Body of pancreas (tissue), 4 donors: Measurements from ENCODE around the gene GNAS-AS1. TPM values are rescaled to one million over a fixed set of nuclear protein-coding genes. Genes with fewer than 3 reads are reported as not detected.

Experiments
- ATAC-seq: fragments of 150-250 bp; one replicate; pipeline ENCODE4 v1.9.1; 2016
- DNase-seq, 4 donors: peaks; one replicate each; pipeline ENCODE4 v3.0.0-alpha.2; 2019
- H3K27ac ChIP-seq, 4 donors: fragments of 200-600 bp; sonication (generic); 1 replicate in 3 of 4; 2 replicates in 1 of 4; pipeline versions ENCODE4 v1.5.1 to v1.6.1; 2016 to 2019; ENCODE audit warnings: mild to moderate bottlenecking in 1 of 4, mixed read lengths in 1 of 4, moderate library complexity in 1 of 4
- H3K27me3 ChIP-seq, 2 donors: fragments of 200-600 bp; sonication (generic); one replicate each; pipeline ENCODE4 v1.6.0; 2016; ENCODE audit warnings: mild to moderate bottlenecking in 1 of 2
- H3K36me3 ChIP-seq, 2 donors: fragments of 200-600 bp; sonication (generic); replicated peaks in 1 of 2; 2 replicates each; pipeline ENCODE4 v1.5.1; 2016; ENCODE audit warnings: low read depth in 2 of 2; ENCODE audit not compliant: insufficient read depth in 1 of 2
- H3K4me1 ChIP-seq: fragments of 200-600 bp; sonication (generic); one replicate; pipeline ENCODE4 v1.6.0; 2016
- H3K4me3 ChIP-seq, 2 donors: fragments of 200-600 bp; sonication (generic); 1 replicate in 1 of 2; 2 replicates in 1 of 2; pipeline ENCODE4 v1.5.1; 2016 to 2019
- H3K9me3 ChIP-seq, 3 donors: fragments of 200-600 bp; sonication (generic); 1 replicate in 2 of 3; 2 replicates in 1 of 3; pipeline ENCODE4 v1.5.1; 2016
- CTCF ChIP-seq, 7 experiments: fragments of 450-650 bp in 4 of 7; fragments of 200-600 bp in 3 of 7; sonication (generic) in 3 of 7; IDR thresholded peaks; one replicate each; pipeline ENCODE4 v1.5.1; 2016 to 2019; ENCODE audit warnings: antibody characterized with exemption in 7 of 7
- POLR2A ChIP-seq, 3 donors: fragments of 450-650 bp; IDR thresholded peaks; one replicate each; pipeline ENCODE4 v1.6.1; 2016; ENCODE audit warnings: antibody characterized with exemption in 3 of 3, mild to moderate bottlenecking in 2 of 3
- WGBS, 2 donors: methylation state at CpG; one replicate each; pipeline ENCODE4 v1.1.5; 2017; 5-methylcytosine and 5-hydroxymethylcytosine counted together
- intact Hi-C: fragments of 100-400 bp; cut with DNase I; formaldehyde crosslinking; loops from one replicate; pipeline ENCODE4 v1.15.1; 2023
- microRNA counts, 2 donors: library from miRNA; unstranded; fragments of <30 nt; microRNA quantifications; one replicate each; lab custom pipeline; 2017
- microRNA-seq, 2 donors: library from miRNA; unstranded; fragments of <30 nt; microRNA quantifications; one replicate each; pipeline ENCODE4, GENCODE V29; 2016; ENCODE audit warnings: borderline number of aligned reads in 2 of 2, borderline replicate concordance in 2 of 2
- small RNA-seq: library from RNA; depleted of rRNA; stranded (forward); fragments of <200 nt; gene quantifications from one replicate; pipeline ENCODE3, GENCODE V24; 2016
- total RNA-seq, 2 donors: library from RNA; depleted of rRNA; stranded (reverse); fragments of >200 nt; gene quantifications; one replicate each; pipeline ENCODE4 v1.1.0, GENCODE V29; 2016

Gene GNAS-AS1
- total RNA-seq, 2 donors from 2014 or later: 1.0 to 3.0 TPM

GRCh38 chr20:58776109-58776508 is 74.6 kb downstream of the GNAS-AS1 start:
- H3K4me1 ChIP-seq: no peaks in the 10 kb centered on the region
- H3K27ac ChIP-seq: no peak overlapping the region
- no peaks in the 10 kb centered on the region for H3K36me3 ChIP-seq
- 56 to 75% methylated on average over 3 of the region's 3 CpGs for WGBS, 2 donors
- no peak for ATAC-seq
- no peak for DNase-seq
- TF ChIP-seq POLR2A (IDR thresholded peaks at IDR 0.05): no peak
- no peak for TF ChIP-seq CTCF (IDR thresholded peaks at IDR 0.05)
- H3K9me3 ChIP-seq: no peaks in the 10 kb centered on the region
- H3K4me3 ChIP-seq: no peak overlapping the region
- intact Hi-C loops: no loop called here
- no peaks in the 10 kb centered on the region for H3K27me3 ChIP-seq

- Histone ChIP-seq H3K4me3 (no peak overlapping the region), H3K27me3 (no peaks in the 10 kb centered on the region), H3K9me3 (no peaks in the 10 kb centered on the region), H3K36me3 (no peaks in the 10 kb centered on the region), H3K27ac (no peak overlapping the region), H3K4me1 (no peaks in the 10 kb centered on the region)
- no peak for DNase-seq
- ATAC-seq: no peak
- intact Hi-C loops: no loop called here
- 64 to 81% methylated on average over 8 of the region's 8 CpGs for WGBS, 2 donors
- no peak for TF ChIP-seq POLR2A (IDR thresholded peaks at IDR 0.05)
These were observed 75.3 kb downstream of the GNAS-AS1 start for GRCh38 chr20:58775371-58775770.

- H3K36me3 ChIP-seq: no peaks in the 10 kb centered on the region
- no peaks in the 10 kb centered on the region for H3K4me1 ChIP-seq
- ATAC-seq: no peak
- intact Hi-C loops: no loop called here
- 36 to 40% methylated on average over 5 of the region's 5 CpGs for WGBS, 2 donors
- no peak for TF ChIP-seq CTCF (IDR thresholded peaks at IDR 0.05)
- TF ChIP-seq POLR2A (IDR thresholded peaks at IDR 0.05): no peak
- no peak overlapping the region for H3K4me3 ChIP-seq
- no peak for DNase-seq
- H3K9me3 ChIP-seq: no peaks in the 10 kb centered on the region
- no peaks in the 10 kb centered on the region for H3K27me3 ChIP-seq
- no peak overlapping the region for H3K27ac ChIP-seq
These were observed 75.9 kb downstream of the GNAS-AS1 start for GRCh38 chr20:58774667-58775263.

GRCh38 chr20:58774214-58774613 is 76.5 kb downstream of the GNAS-AS1 start:
- Histone ChIP-seq H3K36me3 (no peaks in the 10 kb centered on the region), H3K27me3 (no peaks in the 10 kb centered on the region), H3K9me3 (no peaks in the 10 kb centered on the region), H3K4me1 (no peaks in the 10 kb centered on the region), H3K4me3 (no peak overlapping the region), H3K27ac (no peak overlapping the region)
- no peak for TF ChIP-seq CTCF (IDR thresholded peaks at IDR 0.05)
- TF ChIP-seq POLR2A (IDR thresholded peaks at IDR 0.05): no peak
- DNase-seq: no peak
- intact Hi-C loops: no loop called here
- no peak for ATAC-seq
- WGBS, 2 donors: 82 to 91% methylated on average over 5 of the region's 5 CpGs

GRCh38 chr20:58772786-58773185 is 77.9 kb downstream of the GNAS-AS1 start:
- no peaks in the 10 kb centered on the region for H3K9me3 ChIP-seq
- 37 to 49% methylated on average over 6 of the region's 6 CpGs for WGBS, 2 donors
- no peaks in the 10 kb centered on the region for H3K27me3 ChIP-seq
- TF ChIP-seq CTCF (IDR thresholded peaks at IDR 0.05): no peak
- TF ChIP-seq POLR2A (IDR thresholded peaks at IDR 0.05): no peak
- intact Hi-C loops: no loop called here
- H3K4me3 ChIP-seq: no peak overlapping the region
- no peak for ATAC-seq
- no peak overlapping the region for H3K27ac ChIP-seq
- no peaks in the 10 kb centered on the region for H3K4me1 ChIP-seq
- H3K36me3 ChIP-seq: no peaks in the 10 kb centered on the region
- no peak for DNase-seq

MicroRNA genes within 50 kb of the gene (microRNA counts, 767-probe panel; counts per million panel counts)
- microRNA hsa-miR-296-3p (lab: Ali Mortazavi, UCI) (0 to 736 counts per million in 2 donors), microRNA hsa-miR-296-5p (lab: Ali Mortazavi, UCI) (1,473 to 2,641 counts per million in 2 donors), microRNA hsa-miR-298 (lab: Ali Mortazavi, UCI) (0 to 736 counts per million in 2 donors)

Small RNA genes within 50 kb of the gene (microRNA-seq; reads per million reads assigned to microRNA genes)
- 0 reads per million in 2 donors for gene MIR298

Small RNA genes within 50 kb of the gene (small RNA-seq; reads per million reads assigned to genes)
- gene MIR298 (not detected), gene RF02127 (not detected), gene RF02128 (not detected), gene RF02130 (not detected), gene RF02131 (not detected)

Other genes starting within 250 kb of the GNAS-AS1 start
- gene STX16, start 199.6 kb downstream of the GNAS-AS1 start, total RNA-seq: 10 to 100 TPM; 55.0 to 69.5 TPM
- gene NPEPL1, start 158.1 kb downstream of the GNAS-AS1 start, total RNA-seq: 10 to 100 TPM; 31.4 to 38.2 TPM
- 100 to 1,000 TPM; 462 to 623 TPM for gene GNAS, start 1.8 kb upstream of the GNAS-AS1 start, total RNA-seq
- gene NELFCD, start 130.4 kb upstream of the GNAS-AS1 start, total RNA-seq: 10 to 100 TPM; 35.9 to 45.9 TPM
- 10 to 100 TPM; 54.1 to 89.8 TPM for gene CTSZ, start 156.4 kb upstream of the GNAS-AS1 start, total RNA-seq
- not detected for gene TUBB1, start 168.5 kb upstream of the GNAS-AS1 start, total RNA-seq
- 10 to 100 TPM; 16.2 to 16.6 TPM for gene ATP5F1E, start 181.4 kb upstream of the GNAS-AS1 start, total RNA-seq
- gene PRELID3B, start 191.9 kb upstream of the GNAS-AS1 start, total RNA-seq: 10 to 100 TPM; 20.8 to 29.3 TPM